Muscle of back (tissue), 11 donors: ENCODE results near the gene NUDT8. TPM values are rescaled to one million over a fixed set of nuclear protein-coding genes. Genes with fewer than 3 reads are reported as not detected.
"Not testable (repeated sequence)": the region's sequence is repeated elsewhere in the genome, so short reads cannot be mapped to it uniquely, and the experiment has no call there.

Experiments
- DNase-seq, 3 donors: peaks; one replicate each; pipeline versions ENCODE4 v3.0.0 to v3.0.0-alpha.2; 2013
- polyA plus RNA-seq, 10 donors: library from polyadenylated mRNA; unstranded; fragments of 120-200 nt; gene quantifications; one replicate each; pipeline ENCODE4 v1.2.1, GENCODE V29; 2013; ENCODE audit not compliant: insufficient read length in 10 of 10

Gene NUDT8
- polyA plus RNA-seq, 10 donors: 2.3 to 5.5 (median 3.6) TPM

- DNase-seq: no peak
Measured at GRCh38 chr11:67593565-67593905, 36.2 kb downstream of the NUDT8 start.

DNA sequence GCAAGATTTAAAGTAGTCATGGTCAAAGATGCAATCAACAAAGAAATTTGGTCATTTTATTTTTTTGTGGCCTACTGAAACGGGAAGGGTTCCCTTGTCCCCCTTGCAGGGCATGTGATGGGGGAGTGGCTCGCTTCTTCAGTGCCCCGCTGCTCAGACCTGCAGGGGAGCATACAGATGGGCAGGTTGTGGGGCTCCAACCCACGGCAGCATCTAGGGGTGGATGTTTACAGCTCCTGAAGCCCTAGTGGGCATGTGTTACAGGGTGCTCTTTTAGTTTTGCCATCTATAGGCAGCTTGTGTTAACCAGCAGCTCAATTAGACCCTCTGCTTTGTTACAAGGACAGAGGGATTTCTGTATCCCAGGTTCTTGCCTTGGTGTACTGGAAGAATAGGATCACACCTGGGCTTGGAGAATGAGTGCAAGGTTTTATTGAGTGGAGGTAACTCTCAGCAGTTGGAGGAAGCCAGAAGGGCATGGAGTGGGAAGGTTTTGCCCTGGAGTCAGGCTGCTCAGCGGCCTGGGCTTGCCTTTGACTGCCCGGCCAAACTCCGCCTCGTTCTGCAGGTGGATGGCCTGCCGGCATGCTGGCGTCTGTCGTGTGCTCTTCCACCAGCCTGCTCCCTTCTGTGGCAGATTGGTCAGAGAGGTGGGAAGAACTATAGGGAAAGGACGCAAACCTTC lies 36.7 kb downstream of the NUDT8 start:
- DNase-seq: no peak

- DNase-seq: not testable (repeated sequence)
Measured at GRCh38 chr11:67588899-67589415, 40.8 kb downstream of the NUDT8 start.

GRCh38 chr11:67588136-67588503 lies 41.6 kb downstream of the NUDT8 start:
- no peak for DNase-seq

DNA sequence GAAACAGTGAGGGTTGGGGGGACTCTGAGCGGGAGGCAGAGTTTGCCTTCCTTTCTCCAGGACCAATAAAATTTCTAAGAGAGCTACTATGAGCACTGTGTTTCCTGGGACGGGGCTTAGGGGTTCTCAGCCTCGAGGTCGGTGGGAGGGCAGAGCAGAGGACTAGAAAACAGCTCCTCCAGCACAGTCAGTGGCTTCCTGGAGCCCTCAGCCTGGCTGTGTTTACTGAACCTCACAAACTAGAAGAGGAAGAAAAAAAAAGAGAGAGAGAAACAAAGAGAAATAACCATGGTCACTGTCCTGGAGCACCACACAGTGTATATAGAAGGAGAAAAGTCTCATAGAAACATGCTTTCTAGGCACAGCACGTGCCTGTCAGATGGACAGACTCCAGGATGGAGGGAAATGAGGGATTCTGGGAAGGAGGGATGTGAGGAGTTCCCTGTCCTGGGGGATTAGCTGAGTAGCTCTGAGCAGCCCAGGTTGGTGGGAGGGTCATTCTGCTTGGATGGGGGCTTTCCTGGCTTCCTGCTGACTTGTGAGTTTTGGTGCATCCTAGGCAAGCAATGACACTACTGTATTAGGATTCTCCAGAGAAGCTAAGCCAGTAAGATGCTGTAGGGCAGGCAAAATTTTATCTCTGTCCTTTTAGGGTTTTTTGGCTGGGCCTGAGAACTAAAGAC lies 43.0 kb downstream of the NUDT8 start:
- peak in 1 of 3 donors; percentile 26 for DNase-seq

- no peak for DNase-seq
Measured at GRCh38 chr11:67585911-67586310, 43.8 kb downstream of the NUDT8 start.

DNA sequence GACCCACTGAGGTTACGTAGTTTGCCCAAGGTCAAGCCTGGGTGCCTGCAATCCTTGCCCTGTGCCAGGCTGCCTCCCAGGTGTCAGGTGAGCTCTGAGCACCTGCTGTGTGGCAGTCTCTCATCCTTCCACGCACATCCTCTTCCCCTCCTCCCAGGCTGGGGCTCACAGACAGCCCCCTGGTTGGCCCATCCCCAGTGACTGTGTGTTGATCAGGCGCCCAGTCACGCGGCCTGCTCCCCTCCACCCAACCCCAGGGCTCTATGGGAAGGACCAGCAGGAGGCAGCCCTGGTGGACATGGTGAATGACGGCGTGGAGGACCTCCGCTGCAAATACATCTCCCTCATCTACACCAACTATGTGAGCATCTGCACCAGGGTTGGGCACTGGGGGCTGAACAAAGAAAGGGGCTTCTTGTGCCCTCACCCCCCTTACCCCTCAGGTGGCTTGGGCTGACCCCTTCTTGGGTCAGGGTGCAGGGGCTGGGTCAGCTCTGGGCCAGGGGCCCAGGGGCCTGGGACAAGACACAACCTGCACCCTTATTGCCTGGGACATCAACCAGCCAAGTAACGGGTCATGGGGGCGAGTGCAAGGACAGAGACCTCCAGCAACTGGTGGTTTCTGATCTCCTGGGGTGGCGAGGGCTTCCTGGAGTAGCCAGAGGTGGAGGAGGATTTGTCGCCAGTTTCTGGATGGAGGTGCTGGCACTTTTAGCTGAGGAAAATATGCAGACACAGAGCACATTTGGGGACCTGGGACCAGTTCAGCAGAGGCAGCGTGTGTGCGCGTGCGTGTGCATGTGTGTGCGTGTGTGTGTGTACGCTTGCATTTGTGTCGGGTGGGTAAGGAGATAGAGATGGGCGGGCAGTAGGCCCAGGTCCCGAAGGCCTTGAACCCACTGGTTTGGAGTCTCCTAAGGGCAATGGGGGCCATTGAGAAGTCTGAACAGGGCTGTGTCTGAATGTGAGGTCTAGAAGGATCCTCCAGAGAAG lies 44.6 kb downstream of the NUDT8 start:
- DNase-seq: peak in 1 of 3 donors; percentile 26

GRCh38 chr11:67584205-67584880 lies 45.4 kb downstream of the NUDT8 start:
- peak; percentile 29 to 89 (median 72) for DNase-seq

DNA sequence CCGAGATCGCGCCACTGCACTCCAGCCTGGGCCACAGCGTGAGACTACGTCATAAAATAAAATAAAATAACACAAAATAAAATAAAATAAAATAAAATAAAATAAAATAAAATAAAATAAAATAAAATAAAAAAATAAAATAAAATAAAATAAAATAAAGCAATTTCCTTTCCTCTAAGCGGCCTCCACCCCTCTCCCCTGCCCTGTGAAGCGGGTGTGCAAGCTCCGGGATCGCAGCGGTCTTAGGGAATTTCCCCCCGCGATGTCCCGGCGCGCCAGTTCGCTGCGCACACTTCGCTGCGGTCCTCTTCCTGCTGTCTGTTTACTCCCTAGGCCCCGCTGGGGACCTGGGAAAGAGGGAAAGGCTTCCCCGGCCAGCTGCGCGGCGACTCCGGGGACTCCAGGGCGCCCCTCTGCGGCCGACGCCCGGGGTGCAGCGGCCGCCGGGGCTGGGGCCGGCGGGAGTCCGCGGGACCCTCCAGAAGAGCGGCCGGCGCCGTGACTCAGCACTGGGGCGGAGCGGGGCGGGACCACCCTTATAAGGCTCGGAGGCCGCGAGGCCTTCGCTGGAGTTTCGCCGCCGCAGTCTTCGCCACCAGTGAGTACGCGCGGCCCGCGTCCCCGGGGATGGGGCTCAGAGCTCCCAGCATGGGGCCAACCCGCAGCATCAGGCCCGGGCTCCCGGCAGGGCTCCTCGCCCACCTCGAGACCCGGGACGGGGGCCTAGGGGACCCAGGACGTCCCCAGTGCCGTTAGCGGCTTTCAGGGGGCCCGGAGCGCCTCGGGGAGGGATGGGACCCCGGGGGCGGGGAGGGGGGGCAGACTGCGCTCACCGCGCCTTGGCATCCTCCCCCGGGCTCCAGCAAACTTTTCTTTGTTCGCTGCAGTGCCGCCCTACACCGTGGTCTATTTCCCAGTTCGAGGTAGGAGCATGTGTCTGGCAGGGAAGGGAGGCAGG lies 46.2 kb downstream of the NUDT8 start, which contains the start of gene GSTP1:
TSS of gene GSTP1 (plus strand) at position 566 of the 958 bp plus-strand sequence. CDS start at position 598, 32 bp downstream.
- DNase-seq: peak; percentile 92 to 97 (median 93)

DNA sequence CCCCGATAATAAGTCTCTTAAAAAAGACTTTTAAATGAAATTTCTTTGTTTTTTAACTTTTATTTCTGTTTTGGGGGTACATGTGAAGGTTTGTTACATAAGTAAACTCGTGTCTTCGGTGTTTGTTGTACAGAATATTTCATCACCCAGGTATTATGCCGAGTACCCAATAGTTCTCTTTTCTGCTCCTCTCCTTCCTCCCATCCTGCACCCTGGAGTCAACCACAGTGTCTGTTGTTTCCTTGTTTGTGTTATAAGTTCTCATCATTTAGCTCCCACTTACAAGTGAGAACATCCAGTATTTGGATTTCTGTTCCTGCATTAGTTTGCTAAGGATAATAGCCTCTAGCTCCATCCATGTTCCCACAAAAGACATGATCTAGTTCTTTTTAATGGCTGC lies 47.7 kb downstream of the NUDT8 start:
- no peak for DNase-seq

GRCh38 chr11:67581469-67581868 lies 48.3 kb downstream of the NUDT8 start:
- no peak for DNase-seq

GRCh38 chr11:67577951-67578350 lies 51.8 kb downstream of the NUDT8 start:
- no peak for DNase-seq

Other genes with a start within 250 kb of the NUDT8 start
- gene RAD9A, start 238.0 kb downstream of the NUDT8 start, polyA plus RNA-seq: 10 to 100 TPM in 3 of 10 donors, 1 to 10 TPM in 7; 7.7 to 13.4 (median 8.5) TPM
- 100 to 1,000 TPM in 8 of 10 donors, 10 to 100 TPM in 2; 95.8 to 132 (median 119) TPM for gene PPP1CA, start 228.1 kb downstream of the NUDT8 start, polyA plus RNA-seq
- 10 to 100 TPM in 1 of 10 donors, 1 to 10 TPM in 9; 1.8 to 10.4 (median 4.6) TPM for gene TBC1D10C, start 225.9 kb downstream of the NUDT8 start, polyA plus RNA-seq
- 10 to 100 TPM; 24.1 to 62.8 (median 48.3) TPM for gene CARNS1, start 214.3 kb downstream of the NUDT8 start, polyA plus RNA-seq
- 10 to 100 TPM; 23.0 to 43.8 (median 34.0) TPM for gene RPS6KB2, start 201.4 kb downstream of the NUDT8 start, polyA plus RNA-seq
- gene PTPRCAP, start 192.3 kb downstream of the NUDT8 start, polyA plus RNA-seq: 1 to 10 TPM in 6 of 10 donors, under 1 TPM in 3, not detected in 1; 0.53 to 9.5 (median 1.2) TPM
- 10 to 100 TPM; 22.3 to 42.2 (median 29.3) TPM for gene CORO1B, start 186.5 kb downstream of the NUDT8 start, polyA plus RNA-seq
- gene GPR152, start 177.2 kb downstream of the NUDT8 start, polyA plus RNA-seq: not detected
- gene CABP4, start 174.6 kb downstream of the NUDT8 start, polyA plus RNA-seq: 1 to 10 TPM in 4 of 10 donors, under 1 TPM in 6; 0.26 to 1.8 (median 0.94) TPM
- gene TMEM134, start 160.7 kb downstream of the NUDT8 start, polyA plus RNA-seq: 10 to 100 TPM; 38.7 to 57.6 (median 46.3) TPM
- 10 to 100 TPM; 34.9 to 55.8 (median 43.7) TPM for gene AIP, start 146.9 kb downstream of the NUDT8 start, polyA plus RNA-seq
- gene PITPNM1, start 124.6 kb downstream of the NUDT8 start, polyA plus RNA-seq: 1 to 10 TPM; 6.0 to 9.9 (median 8.3) TPM
- 10 to 100 TPM; 14.2 to 21.3 (median 17.1) TPM for gene CDK2AP2, start 121.8 kb downstream of the NUDT8 start, polyA plus RNA-seq
- gene CABP2, start 106.5 kb downstream of the NUDT8 start, polyA plus RNA-seq: not detected
- 100 to 1,000 TPM; 207 to 370 (median 253) TPM for gene GSTP1, start 46.1 kb downstream of the NUDT8 start, polyA plus RNA-seq
- gene NDUFV1, start 23.0 kb downstream of the NUDT8 start, polyA plus RNA-seq: 100 to 1,000 TPM; 115 to 158 (median 134) TPM
- gene TBX10, start 9.8 kb upstream of the NUDT8 start, polyA plus RNA-seq: not detected
- gene ACY3, start 20.8 kb upstream of the NUDT8 start, polyA plus RNA-seq: under 1 TPM in 8 of 10 donors, not detected in 2; 0.13 to 0.53 (median 0.37) TPM
- 10 to 100 TPM in 1 of 10 donors, 1 to 10 TPM in 1, under 1 TPM in 3, not detected in 5; 0.09 to 11.5 (median 0.39) TPM for gene ALDH3B2, start 44.7 kb upstream of the NUDT8 start, polyA plus RNA-seq